Prostate gland (tissue), 2 donors: Measurements from ENCODE around the gene KYAT1. TPM values are rescaled to one million over a fixed set of nuclear protein-coding genes. Genes with fewer than 3 reads are reported as not detected.
"Not testable (repeated sequence)": the region's sequence is repeated elsewhere in the genome, so short reads cannot be mapped to it uniquely, and the experiment has no call there.

Experiments
- DNase-seq: peaks from one replicate; pipeline ENCODE4 v3.0.0-alpha.2; 2019; ENCODE audit warnings: low spot score
- H3K27ac ChIP-seq, 2 donors: fragments of 200-600 bp; sonication (generic); 2 replicates each; pipeline ENCODE4 v1.5.1; 2017 to 2019
- H3K27me3 ChIP-seq: fragments of 200-600 bp; sonication (generic); replicated peaks from 2 replicates; pipeline ENCODE4 v1.5.1; 2019; ENCODE audit not compliant: insufficient read depth
- H3K36me3 ChIP-seq, 2 donors: fragments of 200-600 bp; sonication (generic); 1 replicate in 1 of 2; 2 replicates in 1 of 2; pipeline versions ENCODE4 v1.5.1 to v1.8.1; 2017 to 2019
- H3K4me1 ChIP-seq: fragments of 200-600 bp; sonication (generic); replicated peaks from 2 replicates; pipeline ENCODE4 v1.5.1; 2019
- H3K4me3 ChIP-seq, 2 donors: fragments of 200-600 bp; sonication (generic); 2 replicates each; pipeline ENCODE4 v1.5.1; 2017 to 2019
- H3K9me3 ChIP-seq: fragments of 200-600 bp; sonication (generic); 2 replicates; pipeline ENCODE4 v1.5.1; 2017
- CTCF ChIP-seq, 4 experiments: fragments of 200-600 bp in 2 of 4; fragments of 450-650 bp in 2 of 4; sonication (generic) in 2 of 4; IDR thresholded peaks; 1 replicate in 3 of 4; 2 replicates in 1 of 4; pipeline ENCODE4 v1.5.1; 2016 to 2019; ENCODE audit warnings: antibody characterized with exemption in 4 of 4, mild to moderate bottlenecking in 2 of 4, moderate library complexity in 2 of 4
- POLR2A ChIP-seq: fragments of 450-650 bp; IDR thresholded peaks from one replicate; pipeline ENCODE4 v1.6.1; 2016; ENCODE audit warnings: antibody characterized with exemption, mild to moderate bottlenecking
- POLR2AphosphoS5 ChIP-seq: sonication (generic); formaldehyde crosslinking; IDR thresholded peaks from one replicate; pipeline ENCODE4 v1.6.1; 2017; ENCODE audit warnings: antibody characterized with exemption
- WGBS: methylation state at CpG from one replicate; pipeline ENCODE4 v1.1.5; 2018; 5-methylcytosine and 5-hydroxymethylcytosine counted together
- intact Hi-C: fragments of 100-400 bp; cut with DNase I; formaldehyde crosslinking; loops from one replicate; pipeline ENCODE4 v1.14.2; 2022
- total RNA-seq, 2 donors: library from RNA; depleted of rRNA; stranded (reverse); fragments of >200 nt; gene quantifications; one replicate each; pipeline ENCODE4 v1.1.0, GENCODE V29; 2016

Gene KYAT1
- total RNA-seq, 2 donors from 2014 or later: 13.1 to 24.1 TPM

GRCh38 chr9:128884164-128884563 lies 2.4 kb upstream of the KYAT1 start:
- Histone ChIP-seq H3K27me3 (no peaks in the 10 kb centered on the region), H3K27ac (peak overlapping the region; percentile 61 to 97), H3K4me3 (peak overlapping the region in 1 of 2 donors; percentile 97), H3K36me3 (no peaks in the 10 kb centered on the region), H3K9me3 (no peaks in the 10 kb centered on the region), H3K4me1 (peaks cover 23% of the 10 kb centered on the region)
- TF ChIP-seq POLR2AphosphoS5 (no peak), POLR2A (no peak), CTCF (IDR thresholded peaks at IDR 0.05) (no peak)
- intact Hi-C loops: loop anchor here (5.0 kb wide), 1 partner anchor 38 kb away; the partner anchor contains the start of gene PHYHD1
- 81% methylated on average over 2 of the region's 2 CpGs for WGBS
- DNase-seq: no peak

DNA sequence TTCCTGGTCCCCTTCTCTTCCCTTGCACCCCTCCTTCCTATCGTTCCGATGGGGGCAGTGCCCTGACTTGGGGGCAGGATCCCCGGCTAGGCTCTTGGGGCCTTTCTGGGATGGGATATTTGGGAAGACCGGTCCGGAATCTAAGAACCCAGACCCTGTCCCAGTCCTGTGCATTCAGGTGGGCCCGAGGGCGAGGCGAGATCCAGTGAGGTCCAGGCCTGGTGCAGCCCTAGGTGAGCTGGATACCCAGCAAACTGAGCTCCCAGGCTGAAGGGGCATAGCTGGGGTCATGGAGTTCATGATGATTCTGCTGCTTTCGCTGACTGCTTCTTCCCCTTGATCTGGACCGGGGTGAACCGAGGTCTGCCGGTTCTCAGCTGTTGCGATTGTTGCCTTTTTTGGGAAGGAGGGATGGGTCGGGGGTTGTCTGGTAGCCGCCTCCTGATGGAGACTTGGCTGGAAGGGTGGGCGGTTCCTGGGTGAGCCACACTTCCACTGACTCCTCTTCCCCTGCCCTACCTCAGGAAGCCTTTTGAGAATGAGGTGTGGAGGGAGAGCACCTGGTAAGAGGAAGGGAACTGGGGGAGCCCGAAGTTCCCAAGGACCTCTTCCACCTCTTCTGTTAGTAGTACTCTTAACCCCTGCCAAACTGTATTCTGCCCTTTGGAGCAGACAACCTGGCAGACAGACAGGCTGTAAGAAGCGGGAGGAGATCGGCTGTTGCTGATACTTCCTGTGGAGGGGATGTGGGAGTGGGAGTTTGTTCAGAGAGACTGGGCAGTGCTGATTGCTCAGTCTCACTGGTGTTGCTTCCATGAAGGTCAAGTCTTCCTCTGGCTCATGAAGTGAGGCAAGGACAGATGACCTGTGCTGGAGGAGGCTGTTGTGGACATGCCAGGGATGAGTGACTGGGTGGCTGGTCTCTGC lies 1.2 kb upstream of the KYAT1 start:
- H3K9me3 ChIP-seq: no peaks in the 10 kb centered on the region
- WGBS: 0% methylated on average over 19 of the region's 19 CpGs
- no peaks in the 10 kb centered on the region for H3K36me3 ChIP-seq
- intact Hi-C loops: loop anchor here (2.0 to 5.0 kb wide), 2 partner anchors 39 to 54 kb away; partner anchors contain the start of genes PHYHD1 and SPOUT1
- no peak for DNase-seq
- H3K27ac ChIP-seq: peak overlapping the region; percentile 97 to 98
- no peaks in the 10 kb centered on the region for H3K27me3 ChIP-seq
- H3K4me1 ChIP-seq: peaks cover 21% of the 10 kb centered on the region
- peak overlapping the region; percentile 97 to 100 for H3K4me3 ChIP-seq
- TF ChIP-seq POLR2A (no peak), POLR2AphosphoS5 (no peak), CTCF (IDR thresholded peaks at IDR 0.05) (no peak)

DNA sequence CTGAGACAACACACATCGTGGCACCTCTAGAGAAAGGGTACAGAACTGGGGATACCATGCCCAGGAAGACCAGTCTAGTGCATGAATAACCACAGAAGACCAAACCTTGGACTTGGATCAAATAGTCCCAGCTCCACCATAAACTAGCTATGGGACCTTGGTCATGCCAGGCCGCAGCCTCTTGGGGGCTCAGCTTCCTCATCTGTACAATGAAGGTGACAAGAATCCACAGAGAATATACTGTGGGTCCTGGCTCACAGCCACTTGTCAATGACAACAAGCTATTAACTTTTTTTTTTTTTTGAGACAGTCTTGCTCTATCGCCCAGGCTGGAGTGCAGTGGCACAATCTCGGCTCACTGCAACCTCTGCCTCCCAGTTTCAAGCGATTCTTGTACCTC lies 3.9 kb downstream of the KYAT1 start:
- Histone ChIP-seq H3K27ac (peak overlapping the region; percentile 68 to 97), H3K4me1 (peaks cover 3% of the 10 kb centered on the region), H3K27me3 (no peaks in the 10 kb centered on the region), H3K9me3 (no peaks in the 10 kb centered on the region), H3K4me3 (no peak overlapping the region), H3K36me3 (no peaks in the 10 kb centered on the region)
- TF ChIP-seq POLR2AphosphoS5 (no peak), POLR2A (no peak), CTCF (IDR thresholded peaks at IDR 0.05) (no peak)
- no peak for DNase-seq
- 68% methylated on average over 5 of the region's 5 CpGs for WGBS
- intact Hi-C loops: no loop called here

- H3K4me1 ChIP-seq, intact Hi-C loops, H3K36me3 ChIP-seq, H3K4me3 ChIP-seq, DNase-seq, H3K27ac ChIP-seq, H3K27me3 ChIP-seq, H3K9me3 ChIP-seq: not testable (repeated sequence)
- WGBS: 93% methylated on average over 7 of the region's 7 CpGs
Measured at GRCh38 chr9:128870941-128871265, 10.8 kb downstream of the KYAT1 start.

DNA sequence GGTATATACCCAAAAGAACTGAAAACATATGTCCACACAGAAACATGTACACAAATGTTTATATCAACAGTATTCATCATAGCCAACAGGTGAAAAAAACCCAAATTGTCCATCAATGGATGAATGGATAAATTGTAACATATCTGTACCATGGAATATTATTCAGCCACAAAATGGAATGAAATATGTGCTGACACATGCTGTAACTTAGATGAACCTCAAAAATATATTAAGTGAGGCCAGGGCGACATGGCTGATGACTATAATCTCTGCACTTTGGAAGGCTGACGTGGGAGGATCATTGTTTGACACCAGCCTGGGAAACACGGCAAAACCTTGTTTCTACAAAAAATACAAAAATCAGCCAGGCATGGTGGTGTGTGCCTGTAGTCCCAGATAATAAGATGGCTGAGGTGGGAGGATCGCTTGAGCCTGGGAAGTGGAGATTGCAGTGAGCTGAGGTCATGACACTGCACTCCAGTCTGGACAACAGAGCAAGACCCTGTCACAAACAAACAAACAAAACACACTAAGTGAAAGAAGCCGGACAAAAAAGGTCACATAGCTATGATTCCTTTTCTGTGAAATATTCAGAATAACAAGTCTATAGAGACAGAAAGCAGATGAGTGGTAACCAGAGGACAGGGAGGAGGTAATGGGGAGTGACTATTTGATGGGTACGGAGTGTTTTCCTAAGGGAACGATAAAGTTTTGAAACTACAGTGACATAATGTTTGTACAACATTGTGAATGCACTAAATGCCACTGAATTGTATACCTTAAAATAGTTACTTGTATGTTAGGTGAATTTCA lies 11.4 kb downstream of the KYAT1 start:
- no peak for DNase-seq
- 91% methylated on average over 7 of the region's 7 CpGs for WGBS
- intact Hi-C loops: no loop called here
- no peaks in the 10 kb centered on the region for H3K27me3 ChIP-seq
- H3K4me3 ChIP-seq: no peak overlapping the region
- H3K36me3 ChIP-seq: no peaks in the 10 kb centered on the region
- no peak overlapping the region for H3K27ac ChIP-seq
- TF ChIP-seq CTCF (IDR thresholded peaks at IDR 0.05) (no peak), POLR2A (no peak), POLR2AphosphoS5 (no peak)
- no peaks in the 10 kb centered on the region for H3K9me3 ChIP-seq
- H3K4me1 ChIP-seq: no peaks in the 10 kb centered on the region
